K562 (cell line): ENCODE measurements around the gene F12. TPM values are rescaled to one million over a fixed set of nuclear protein-coding genes. Genes with fewer than 3 reads are reported as not detected.

Experiments
- AFF4 ChIP-seq: sonication (generic); formaldehyde crosslinking; IDR thresholded peaks from 2 replicates; pipeline ENCODE4 v1.8.0; 2023; ENCODE audit warnings: mild to moderate bottlenecking, missing genetic modification reagents
- ARNT ChIP-seq, 2 experiments: fragments of 450-650 bp; IDR thresholded peaks; 2 replicates each; pipeline ENCODE4 v1.6.1; 2016; ENCODE audit warnings: mild to moderate bottlenecking in 1 of 2
- ASH1L ChIP-seq: fragments of 450-650 bp; IDR thresholded peaks from 2 replicates; pipeline ENCODE4 v1.6.1; 2018; ENCODE audit warnings: borderline replicate concordance, mild to moderate bottlenecking, low read depth; ENCODE audit not compliant: partially characterized antibody
- CAMTA2 ChIP-seq: fragments of 250-450 bp; sonication (Bioruptor Pico); conservative IDR thresholded peaks from 2 replicates; pipeline ENCODE4 v1.5.1; 2022
- CBFA2T2 ChIP-seq: fragments of 450-650 bp; conservative IDR thresholded peaks from 2 replicates; pipeline ENCODE4 v1.6.1; 2017; ENCODE audit warnings: mild to moderate bottlenecking
- ELF4 ChIP-seq: fragments of 450-650 bp; formaldehyde crosslinking; IDR thresholded peaks from 2 replicates; pipeline ENCODE4 v1.4.0; 2022; ENCODE audit warnings: missing genetic modification characterization
- HSF4 ChIP-seq: fragments of 250-450 bp; sonication (Bioruptor Pico); IDR thresholded peaks from 2 replicates; pipeline ENCODE4 v2.1.2; 2022; ENCODE audit warnings: mild to moderate bottlenecking, moderate library complexity, borderline replicate concordance
- KAT7 ChIP-seq: sonication (generic); formaldehyde crosslinking; IDR thresholded peaks from 2 replicates; pipeline ENCODE4 v1.8.0; 2022; ENCODE audit warnings: missing genetic modification reagents, mild to moderate bottlenecking, borderline replicate concordance
- NFATC3 ChIP-seq: fragments of 450-650 bp; IDR thresholded peaks from 2 replicates; pipeline ENCODE4 v1.6.1; 2017; ENCODE audit warnings: mild to moderate bottlenecking
- NONO ChIP-seq, 2 experiments: fragments of 200-400 bp in 1 of 2; fragments of 450-650 bp in 1 of 2; formaldehyde crosslinking in 1 of 2; IDR thresholded peaks; 2 replicates each; pipeline ENCODE4 v1.6.1; 2017; ENCODE audit warnings: low read depth in 2 of 2, mild to moderate bottlenecking in 2 of 2, moderate library complexity in 2 of 2, low read length in 1 of 2
- RBBP5 ChIP-seq: fragments of 200-600 bp; sonication (generic); IDR thresholded peaks from 2 replicates; pipeline ENCODE4 v1.6.1; 2012; ENCODE audit warnings: borderline replicate concordance, mild to moderate bottlenecking, low read length, control low read depth, inconsistent platforms; ENCODE audit not compliant: insufficient read depth, poor library complexity, severe bottlenecking
- SAFB ChIP-seq: fragments of 200-400 bp; formaldehyde crosslinking; IDR thresholded peaks from 2 replicates; pipeline ENCODE4 v1.6.1; 2017; ENCODE audit warnings: low read depth, low read length, borderline replicate concordance
- SIX5 ChIP-seq, 2 experiments: IDR thresholded peaks; 2 replicates each; pipeline ENCODE4 v1.6.1; 2011; ENCODE audit warnings: low read length in 2 of 2, borderline replicate concordance in 1 of 2, low read depth in 1 of 2, mild to moderate bottlenecking in 1 of 2, moderate library complexity in 1 of 2; ENCODE audit not compliant: insufficient read depth in 1 of 2
- U2AF1 ChIP-seq: fragments of 200-400 bp; formaldehyde crosslinking; optimal IDR thresholded peaks from 2 replicates; pipeline ENCODE3; 2017; ENCODE audit warnings: mild to moderate bottlenecking, low read depth, low read length, moderate library complexity
- YBX1 ChIP-seq: fragments of 450-650 bp; IDR thresholded peaks from 2 replicates; pipeline ENCODE4 v1.7.1; 2016; ENCODE audit warnings: mild to moderate bottlenecking
- ZNF436 ChIP-seq: fragments of 250-450, 450-650 bp; sonication (Bioruptor Pico); formaldehyde crosslinking; IDR thresholded peaks from 2 replicates; pipeline ENCODE4 v1.7.0; 2020; ENCODE audit warnings: mild to moderate bottlenecking
- ZNF518B ChIP-seq: fragments of 250-450 bp; sonication (Bioruptor Pico); IDR thresholded peaks from 2 replicates; pipeline ENCODE4 v1.5.0; 2021; ENCODE audit warnings: mild to moderate bottlenecking, moderate library complexity
- ZNF551 ChIP-seq: fragments of 250-450 bp; sonication (Bioruptor Pico); IDR thresholded peaks from 2 replicates; pipeline ENCODE4 v1.5.0; 2021; ENCODE audit warnings: mild to moderate bottlenecking, moderate library complexity
- ZNF695 ChIP-seq: fragments of 450-650 bp; formaldehyde crosslinking; IDR thresholded peaks from 2 replicates; pipeline ENCODE4 v1.4.0; 2020; ENCODE audit warnings: mild to moderate bottlenecking, moderate library complexity
- polyA plus RNA-seq, 8 experiments: library from polyadenylated mRNA; depleted of rRNA in 4 of 8; stranded (reverse) in 5 of 8; unstranded in 3 of 8; fragments of >200 nt; fragmentation: Nextera tagmentation in 2 of 8; fragmentation: Illumina TruSeq in 1 of 8; extraction: Ambion mirVana in 2 of 8; extraction: Trizol in 1 of 8; gene quantifications; 2 replicates each; pipeline versions ENCODE4 v1.2.1 to v1.2.3, GENCODE V29; 2011 to 2014; ENCODE audit warnings: inconsistent platforms in 1 of 8, missing spikeins in 1 of 8
- total RNA-seq, 7 experiments: library from RNA; depleted of rRNA in 6 of 7; stranded (reverse); fragments of >200 nt in 6 of 7; fragmentation: Illumina TruSeq in 2 of 7; extraction: Trizol in 2 of 7; gene quantifications; 2 replicates each; pipeline versions ENCODE4 v1.2.1 to v1.2.3, GENCODE V29; 2011 to 2021; ENCODE audit warnings: low replicate concordance in 1 of 7
- TF ChIP-seq, protein P1 (sequence below), 2 experiments: fragments of 450-650 bp; conservative IDR thresholded peaks; 2 replicates each; pipeline ENCODE4 v1.6.1; 2017; ENCODE audit warnings: mild to moderate bottlenecking in 2 of 2, moderate library complexity in 2 of 2

Gene F12
- total and polyA plus RNA-seq, 9 of the 15 experiments (the other 6 are each of a cell fraction or from before 2014, with no cell fraction given): 0.59 to 18.3 (median 3.6) TPM

GRCh38 chr5:177425196-177425800 lies 15.9 kb upstream of the F12 start (continued):
- TF ChIP-seq NONO (IDR thresholded peaks at IDR 0.05; ENCODE audit: low read depth in 2 of 2, low read length in 1 of 2) (no peak), ASH1L (no peak), CBFA2T2 (no peak), AFF4 (CRISPR knock-in tag) (no peak), HSF4 (CRISPR knock-in tag) (no peak), ARNT (IDR thresholded peaks at IDR 0.05) (peak in 1 of 2 experiments; percentile 35; a peak in 1 of 4 replicates), ZNF695 (CRISPR knock-in tag) (no peak), ELF4 (CRISPR knock-in tag) (no peak), KAT7 (no peak), ZNF436 (CRISPR knock-in tag) (no peak), SIX5 (IDR thresholded peaks at IDR 0.05; ENCODE audit: borderline replicate concordance in 1 of 2, insufficient read depth in 1 of 2, low read depth in 1 of 2, low read length in 2 of 2) (no peak), CAMTA2 (CRISPR knock-in tag) (0 out of 2 replicates have a peak, but pooled peaks have one; percentile 55), YBX1 (no peak), ZNF551 (CRISPR knock-in tag) (no peak), NFATC3 (no peak), U2AF1 (no peak), SAFB (no peak), ZNF518B (no peak), RBBP5 (no peak)
- TF ChIP-seq, protein P1, sequence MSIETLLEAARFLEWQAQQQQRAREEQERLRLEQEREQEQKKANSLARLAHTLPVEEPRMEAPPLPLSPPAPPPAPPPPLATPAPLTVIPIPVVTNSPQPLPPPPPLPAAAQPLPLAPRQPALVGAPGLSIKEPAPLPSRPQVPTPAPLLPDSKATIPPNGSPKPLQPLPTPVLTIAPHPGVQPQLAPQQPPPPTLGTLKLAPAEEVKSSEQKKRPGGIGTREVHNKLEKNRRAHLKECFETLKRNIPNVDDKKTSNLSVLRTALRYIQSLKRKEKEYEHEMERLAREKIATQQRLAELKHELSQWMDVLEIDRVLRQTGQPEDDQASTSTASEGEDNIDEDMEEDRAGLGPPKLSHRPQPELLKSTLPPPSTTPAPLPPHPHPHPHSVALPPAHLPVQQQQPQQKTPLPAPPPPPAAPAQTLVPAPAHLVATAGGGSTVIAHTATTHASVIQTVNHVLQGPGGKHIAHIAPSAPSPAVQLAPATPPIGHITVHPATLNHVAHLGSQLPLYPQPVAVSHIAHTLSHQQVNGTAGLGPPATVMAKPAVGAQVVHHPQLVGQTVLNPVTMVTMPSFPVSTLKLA (conservative IDR thresholded peaks at IDR 0.05): no peak
